GM12872 (cell line): Measurements from ENCODE around the gene MYOCOS.

Experiments
- TF ChIP-seq, protein P1 (sequence below): IDR thresholded peaks from 3 replicates; pipeline ENCODE4 v1.5.1; 2011; ENCODE audit warnings: low read depth, mild to moderate bottlenecking, low read length, moderate library complexity; ENCODE audit not compliant: insufficient read depth

Gene MYOCOS

DNA sequence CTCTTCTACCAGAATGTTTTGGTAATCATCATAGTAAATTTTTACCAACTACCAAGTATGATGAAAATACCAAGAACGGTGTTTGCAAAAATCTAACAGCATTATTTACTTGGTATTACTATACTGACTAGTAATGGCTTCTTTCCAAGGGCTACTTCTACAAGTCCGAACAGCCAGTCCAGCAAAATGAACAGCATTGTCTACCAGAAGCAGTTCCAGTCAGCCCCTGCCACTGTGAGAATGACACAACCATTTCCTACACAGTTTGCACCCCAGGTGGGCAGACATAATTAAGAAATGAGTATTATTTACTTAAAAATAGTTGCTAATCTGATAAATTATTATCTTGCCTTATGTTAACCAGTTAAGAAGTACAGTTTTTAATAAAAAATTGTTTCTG, 33.8 kb upstream of the MYOCOS start:
- TF ChIP-seq, protein P1, sequence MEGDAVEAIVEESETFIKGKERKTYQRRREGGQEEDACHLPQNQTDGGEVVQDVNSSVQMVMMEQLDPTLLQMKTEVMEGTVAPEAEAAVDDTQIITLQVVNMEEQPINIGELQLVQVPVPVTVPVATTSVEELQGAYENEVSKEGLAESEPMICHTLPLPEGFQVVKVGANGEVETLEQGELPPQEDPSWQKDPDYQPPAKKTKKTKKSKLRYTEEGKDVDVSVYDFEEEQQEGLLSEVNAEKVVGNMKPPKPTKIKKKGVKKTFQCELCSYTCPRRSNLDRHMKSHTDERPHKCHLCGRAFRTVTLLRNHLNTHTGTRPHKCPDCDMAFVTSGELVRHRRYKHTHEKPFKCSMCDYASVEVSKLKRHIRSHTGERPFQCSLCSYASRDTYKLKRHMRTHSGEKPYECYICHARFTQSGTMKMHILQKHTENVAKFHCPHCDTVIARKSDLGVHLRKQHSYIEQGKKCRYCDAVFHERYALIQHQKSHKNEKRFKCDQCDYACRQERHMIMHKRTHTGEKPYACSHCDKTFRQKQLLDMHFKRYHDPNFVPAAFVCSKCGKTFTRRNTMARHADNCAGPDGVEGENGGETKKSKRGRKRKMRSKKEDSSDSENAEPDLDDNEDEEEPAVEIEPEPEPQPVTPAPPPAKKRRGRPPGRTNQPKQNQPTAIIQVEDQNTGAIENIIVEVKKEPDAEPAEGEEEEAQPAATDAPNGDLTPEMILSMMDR = no peak

DNA sequence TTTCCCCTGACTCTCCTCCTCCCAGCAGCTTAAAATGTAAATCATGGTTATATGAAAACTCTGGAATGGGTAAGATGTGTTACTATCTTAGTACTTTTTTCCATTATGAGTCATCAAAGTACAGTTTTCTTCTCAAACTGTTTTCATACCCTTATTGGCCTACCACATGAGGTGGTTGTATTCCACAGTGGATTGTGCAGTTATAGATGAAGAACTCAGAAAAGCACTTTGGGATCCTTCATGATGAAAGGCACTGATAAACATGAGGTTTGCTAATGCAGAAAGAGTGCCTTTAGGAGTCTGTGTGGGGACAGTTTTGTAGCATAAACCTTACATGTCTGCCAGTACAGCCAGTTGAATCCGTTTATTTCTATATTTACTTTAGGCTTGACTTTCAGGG, 32.0 kb upstream of the MYOCOS start:
- TF ChIP-seq, protein P1 = no peak

DNA sequence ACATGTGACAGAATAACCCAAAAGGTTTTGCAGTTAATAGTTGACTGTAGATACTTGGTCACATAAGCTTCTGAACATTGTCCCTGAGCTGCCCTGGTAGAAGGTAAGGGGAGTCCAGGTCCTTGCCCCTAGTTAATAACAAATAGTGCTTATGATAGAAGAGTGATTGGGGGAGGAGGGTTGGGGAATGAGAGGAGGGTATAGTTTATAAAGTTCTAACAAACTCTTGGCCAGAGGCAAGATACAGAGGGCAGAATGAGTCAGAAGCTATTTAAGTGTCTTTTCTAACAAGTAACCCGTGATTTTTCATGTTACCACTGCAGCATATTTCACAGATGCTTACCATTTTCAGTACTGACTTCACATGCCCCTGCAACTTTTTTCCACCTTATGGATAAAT, 26.7 kb upstream of the MYOCOS start:
- TF ChIP-seq, protein P1 = no peak

DNA sequence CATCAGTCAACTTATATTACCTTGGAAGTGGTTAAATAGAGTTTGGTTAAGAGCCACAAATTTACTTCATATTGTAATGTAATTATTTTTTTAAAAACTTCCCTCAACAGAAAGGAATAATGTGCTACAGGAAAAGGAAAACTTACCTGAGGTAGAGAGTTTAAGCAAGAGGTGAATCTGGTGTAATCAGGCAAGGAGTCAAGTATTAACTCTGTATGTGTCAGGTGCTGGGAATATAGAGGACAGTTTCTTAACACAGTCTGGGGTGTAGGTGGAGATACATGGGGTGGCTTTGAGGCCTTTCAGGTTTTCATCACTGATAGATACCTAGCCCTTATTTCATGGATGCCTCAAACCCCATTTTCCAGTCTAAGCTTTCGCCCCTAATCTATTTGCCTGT, 25.9 kb upstream of the MYOCOS start:
- TF ChIP-seq, protein P1 = no peak

DNA sequence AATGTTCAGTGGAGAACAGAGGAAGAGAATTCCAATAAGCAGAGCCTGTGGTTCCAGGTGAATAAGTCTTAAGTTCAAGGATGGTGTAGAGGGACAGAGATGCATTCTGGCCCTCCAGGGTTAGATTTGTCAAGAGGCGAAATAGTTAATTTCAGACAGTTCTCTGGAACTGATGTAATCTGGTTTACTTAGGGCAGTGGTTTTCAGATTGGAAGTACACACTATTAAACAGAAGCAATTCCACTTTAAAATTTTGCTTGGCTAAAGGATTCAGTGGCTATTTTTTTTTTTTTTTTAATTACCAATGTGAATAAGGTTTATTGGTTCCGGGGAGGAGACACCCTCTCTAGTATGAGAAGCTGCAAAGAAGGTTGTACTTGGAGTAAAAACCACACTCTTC, 25.3 kb upstream of the MYOCOS start:
- TF ChIP-seq, protein P1 = no peak

DNA sequence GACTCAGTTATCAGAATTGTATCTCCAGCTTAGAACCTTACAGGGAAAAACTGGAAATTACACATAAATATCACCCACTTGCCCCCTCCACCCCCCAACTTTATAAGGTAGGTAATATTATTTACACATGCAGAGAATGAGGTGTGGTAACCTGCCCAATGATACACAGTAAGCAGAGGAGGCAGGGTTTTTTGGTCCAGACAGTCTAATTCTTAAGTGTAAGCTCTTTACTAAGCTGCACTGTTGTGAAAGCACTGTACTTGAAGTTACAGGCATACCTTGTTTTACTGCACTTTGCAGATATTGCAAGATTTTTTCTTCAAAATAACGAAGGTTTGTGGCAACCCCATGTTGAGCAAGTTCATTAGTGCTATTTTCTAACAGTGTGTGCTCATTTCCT, 24.8 kb upstream of the MYOCOS start:
- TF ChIP-seq, protein P1 = no peak

DNA sequence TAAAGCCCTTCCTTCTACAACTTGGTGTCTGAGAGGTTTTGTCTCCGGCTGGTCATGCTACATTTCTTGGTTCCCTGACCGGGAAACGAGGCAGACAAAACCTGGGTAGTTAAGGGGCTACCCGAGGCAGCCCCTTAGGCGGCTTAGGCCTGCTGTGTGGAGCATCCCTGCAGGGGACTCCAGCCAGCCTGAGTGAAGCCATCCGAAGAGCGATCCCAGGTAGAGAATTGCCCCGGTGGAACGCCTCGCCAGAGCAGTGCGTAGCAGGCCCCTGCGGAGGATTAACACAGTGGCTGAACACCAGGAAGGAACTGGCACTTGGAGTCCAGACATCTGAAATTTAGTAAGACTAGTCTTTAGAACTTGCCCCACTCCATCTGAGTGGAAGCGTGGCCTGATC, 21.2 kb upstream of the MYOCOS start:
- TF ChIP-seq, protein P1 = no peak
